NCI-H1092 (cell line): ENCODE data around the gene NKD1.

Experiments used
- DNase-seq: peaks from one replicate; lab custom pipeline; 2025; lab: John Stamatoyannopoulos, UW

The NKD1 gene

DNA sequence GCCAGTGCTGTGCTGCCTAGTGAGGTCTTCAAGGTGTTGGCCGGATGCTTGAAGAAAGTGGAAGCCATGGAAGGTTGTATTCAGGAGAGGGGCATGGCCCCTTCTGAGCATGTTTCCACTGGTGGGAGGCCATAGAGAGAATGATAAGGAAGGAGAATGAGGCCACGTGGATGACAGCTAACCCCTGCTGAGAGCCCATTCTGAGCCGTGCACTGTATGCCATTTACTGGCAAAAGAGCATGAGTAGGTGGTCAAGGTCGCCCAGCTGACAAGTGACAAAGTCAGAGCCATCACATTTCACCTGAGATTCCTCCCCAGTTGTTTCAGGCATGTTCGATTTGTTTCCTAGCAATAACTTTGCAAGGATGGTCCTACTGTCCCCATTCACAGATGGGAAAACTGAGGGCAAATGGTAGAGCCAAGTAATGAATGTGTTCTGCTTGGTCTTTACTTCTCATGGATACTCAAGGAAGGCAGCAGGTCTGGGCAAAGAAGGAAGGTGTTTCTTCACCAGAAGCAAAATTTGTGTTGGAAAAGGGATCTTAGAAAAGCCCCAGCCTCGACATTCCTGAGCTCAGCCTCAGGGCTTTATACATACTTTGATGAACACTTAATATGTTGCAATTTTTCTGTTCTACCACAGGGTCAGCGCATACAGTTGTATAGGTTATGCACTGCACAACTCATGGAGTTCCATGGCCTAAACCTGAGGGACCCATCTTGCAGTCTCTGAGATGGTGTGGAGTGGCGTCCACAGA is 10.5 kb upstream of the NKD1 start:
- no peak for DNase-seq

DNA sequence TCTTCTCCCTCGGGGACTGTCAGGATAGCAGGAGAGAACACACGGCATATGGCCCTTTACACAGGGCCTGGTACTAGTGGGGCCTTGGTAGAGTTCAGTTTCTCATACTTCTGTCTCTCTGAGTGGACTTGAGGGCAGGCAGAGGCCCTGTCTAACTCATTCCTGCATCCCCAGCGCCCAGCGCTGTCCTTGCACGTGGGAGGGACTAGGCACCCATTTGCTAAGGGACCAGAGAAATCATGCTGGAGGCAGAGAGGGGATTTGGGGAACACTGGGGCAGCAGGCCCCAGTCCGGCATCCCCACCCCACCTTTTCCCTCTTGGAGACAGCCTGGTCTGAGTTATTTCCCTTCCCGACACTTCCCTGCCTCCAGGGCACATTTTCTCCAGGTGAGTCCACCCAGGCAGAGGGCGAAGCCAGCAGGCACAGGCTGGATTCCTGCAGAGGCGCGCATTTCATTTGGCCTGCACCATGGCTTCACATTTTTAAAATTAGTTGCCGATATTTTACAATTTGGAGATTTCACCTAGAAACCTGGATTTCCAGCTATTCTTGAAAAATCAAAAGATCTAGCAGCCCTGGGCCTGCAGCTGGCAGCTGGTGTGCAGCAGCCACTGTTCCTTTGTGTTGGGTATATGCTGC is 9.7 kb upstream of the NKD1 start:
- DNase-seq: no peak

DNA sequence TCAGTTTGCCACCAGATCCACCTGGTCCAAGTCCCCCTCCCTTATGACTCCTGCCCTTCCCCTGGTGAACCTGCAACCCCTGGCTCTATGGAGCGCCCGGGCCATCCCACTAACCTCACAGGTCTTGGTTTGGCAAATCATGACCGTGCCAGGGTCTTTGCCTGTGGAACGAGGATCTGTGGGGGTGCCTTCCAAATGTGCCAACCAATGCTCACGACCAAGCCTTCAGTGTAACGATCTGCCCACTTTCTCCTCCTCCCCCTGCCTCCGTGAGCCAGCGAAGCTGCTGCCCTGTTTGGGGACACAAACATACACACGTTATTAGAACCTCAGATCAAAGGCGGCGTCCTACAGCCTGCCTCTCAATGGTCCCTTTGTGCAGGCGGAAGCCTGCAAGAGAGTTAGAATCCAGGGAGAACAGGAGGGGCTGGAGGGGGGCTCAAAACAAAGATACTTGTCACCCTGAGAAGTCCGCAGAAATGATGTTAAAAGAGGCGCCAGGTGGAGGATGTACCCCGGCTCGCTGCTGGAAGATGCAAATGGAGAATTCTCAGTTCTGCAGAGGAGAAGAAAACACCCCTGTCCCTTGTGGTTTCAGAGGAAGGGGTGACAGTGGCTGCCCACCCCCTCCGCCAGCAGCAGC is 9.0 kb upstream of the NKD1 start:
- no peak for DNase-seq

DNA sequence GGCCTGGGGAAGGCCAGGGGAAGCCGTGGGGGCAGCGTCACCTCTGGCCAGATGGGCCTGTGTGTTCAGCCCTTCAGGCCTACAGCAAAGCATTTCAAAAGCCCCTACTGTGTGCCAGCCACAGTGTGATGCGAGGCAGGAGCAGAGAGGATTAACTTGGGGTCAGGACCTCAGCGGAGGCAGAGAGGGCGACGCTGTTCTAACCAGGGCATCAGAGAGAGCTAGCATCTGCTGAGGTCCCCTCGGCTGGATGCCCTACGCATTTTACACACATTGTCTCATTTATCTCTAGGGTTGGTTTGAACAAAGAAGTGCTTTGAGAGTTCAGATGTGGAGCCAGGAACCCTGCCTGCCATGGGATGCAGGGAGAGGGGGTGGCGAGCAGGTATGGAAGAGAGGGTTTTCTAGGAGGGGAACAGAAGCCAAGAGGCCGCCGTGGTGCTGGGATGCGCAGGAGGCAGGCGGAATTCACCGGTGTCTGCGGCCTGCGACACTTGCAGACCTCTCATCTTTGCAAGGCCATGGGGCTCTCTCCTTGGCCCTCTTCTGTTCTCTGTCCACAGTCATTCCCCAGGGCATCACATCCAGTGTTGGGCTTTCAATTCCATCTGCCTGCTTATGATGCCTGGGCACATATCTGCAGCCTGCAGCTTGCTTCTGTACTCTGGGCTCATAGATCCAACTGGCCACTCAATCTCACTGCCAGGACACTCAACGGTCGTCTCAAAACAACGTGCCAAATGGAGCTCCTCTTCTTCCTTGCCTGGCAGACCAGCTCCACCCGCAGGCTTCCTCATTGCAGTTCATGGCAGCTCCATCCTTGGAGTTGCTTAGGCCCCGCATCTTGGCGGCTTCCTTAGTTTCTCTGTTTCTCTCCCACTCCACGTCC is 8.1 kb upstream of the NKD1 start:
- no peak for DNase-seq

DNA sequence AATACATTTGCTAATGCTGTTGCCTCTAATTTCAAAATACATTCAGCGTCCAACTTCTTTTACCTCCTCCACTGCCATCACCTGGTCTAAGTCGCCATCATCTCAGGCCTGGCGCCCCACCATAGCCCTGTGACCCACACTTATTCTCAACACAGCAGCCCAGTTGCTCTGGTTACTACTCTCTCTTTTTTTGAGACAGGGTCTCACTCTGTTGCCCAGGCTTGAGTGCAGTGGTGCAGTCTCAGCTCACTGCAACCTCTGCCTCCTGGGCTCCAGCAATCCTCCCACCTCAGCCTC is 7.5 kb upstream of the NKD1 start:
- DNase-seq: no peak

DNA sequence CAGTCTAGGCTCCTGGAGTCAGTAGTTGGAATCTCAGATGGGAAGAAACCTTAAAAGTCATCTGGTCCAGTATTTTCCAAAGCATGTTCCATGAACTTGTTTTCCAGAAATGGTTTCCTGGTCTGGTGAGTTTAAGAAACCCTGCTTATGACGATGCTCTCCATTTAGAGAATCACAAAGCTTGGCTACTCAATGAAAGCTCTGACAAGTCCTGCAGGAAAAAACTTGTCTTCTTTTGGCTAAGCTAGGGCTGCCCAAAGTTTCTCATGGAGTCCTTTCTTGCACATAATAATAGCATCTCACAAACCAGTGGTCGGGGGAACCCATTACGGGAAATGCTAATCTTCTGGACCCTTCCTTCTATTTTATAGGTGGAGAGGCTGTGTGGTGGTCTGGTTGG is 5.5 kb upstream of the NKD1 start:
- DNase-seq: no peak

DNA sequence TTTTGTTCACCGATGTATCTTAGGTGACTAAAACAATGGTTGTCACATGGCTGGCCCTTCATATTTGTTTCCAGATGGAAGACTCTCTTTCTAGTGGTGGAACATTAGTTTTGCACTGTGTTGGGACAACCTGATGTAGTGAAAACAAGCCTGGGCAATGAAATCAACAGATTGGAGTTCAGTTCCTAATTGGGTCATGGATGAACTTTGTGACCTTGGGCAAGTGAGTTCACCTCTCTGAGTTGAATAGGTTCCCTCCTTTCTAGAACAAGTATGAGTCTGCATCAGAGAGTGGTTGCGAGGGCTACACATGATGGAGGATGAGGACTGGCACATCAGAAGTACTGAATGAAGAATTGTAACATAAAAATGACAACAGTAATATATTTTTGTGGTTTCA is 2.1 kb upstream of the NKD1 start:
- no peak for DNase-seq

DNA sequence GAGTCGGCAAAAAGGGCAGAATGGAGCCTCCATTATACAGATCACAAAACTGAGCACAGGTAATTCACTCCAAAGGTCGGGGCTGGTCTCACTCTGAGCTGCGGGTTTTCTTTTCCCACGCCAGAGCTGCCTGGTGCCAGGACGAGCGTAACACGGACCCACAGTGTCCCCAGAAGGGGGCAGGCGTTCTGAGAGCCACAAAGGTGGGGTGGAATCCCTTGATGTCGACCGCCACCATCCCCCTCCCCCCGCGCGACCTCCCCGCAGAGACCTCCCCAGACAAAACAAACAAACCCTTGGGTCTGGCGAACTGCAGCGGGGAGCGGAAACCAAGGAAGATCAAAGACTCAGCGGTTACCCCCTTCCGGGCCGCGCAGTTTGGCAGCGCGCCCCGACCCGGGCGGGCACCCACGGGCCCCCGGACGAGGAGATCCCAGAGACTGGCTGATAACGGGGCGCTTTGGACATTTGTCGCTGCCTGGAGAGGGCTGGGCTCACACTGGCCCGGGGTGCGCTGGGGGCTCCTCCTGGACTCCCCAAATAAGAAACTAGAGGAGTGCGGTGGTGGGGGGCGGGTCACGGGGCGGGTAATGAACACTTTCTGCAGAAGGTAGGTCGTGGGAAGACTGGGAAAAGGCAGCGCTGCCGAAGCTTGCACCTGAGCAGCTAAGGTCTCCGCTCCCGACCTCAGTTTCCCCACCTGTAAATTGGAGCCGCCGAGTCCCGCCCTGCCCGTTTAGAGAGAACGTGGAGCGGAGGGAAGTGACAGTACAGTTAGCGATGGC is 664 bp upstream of the NKD1 start:
- DNase-seq: no peak

DNA sequence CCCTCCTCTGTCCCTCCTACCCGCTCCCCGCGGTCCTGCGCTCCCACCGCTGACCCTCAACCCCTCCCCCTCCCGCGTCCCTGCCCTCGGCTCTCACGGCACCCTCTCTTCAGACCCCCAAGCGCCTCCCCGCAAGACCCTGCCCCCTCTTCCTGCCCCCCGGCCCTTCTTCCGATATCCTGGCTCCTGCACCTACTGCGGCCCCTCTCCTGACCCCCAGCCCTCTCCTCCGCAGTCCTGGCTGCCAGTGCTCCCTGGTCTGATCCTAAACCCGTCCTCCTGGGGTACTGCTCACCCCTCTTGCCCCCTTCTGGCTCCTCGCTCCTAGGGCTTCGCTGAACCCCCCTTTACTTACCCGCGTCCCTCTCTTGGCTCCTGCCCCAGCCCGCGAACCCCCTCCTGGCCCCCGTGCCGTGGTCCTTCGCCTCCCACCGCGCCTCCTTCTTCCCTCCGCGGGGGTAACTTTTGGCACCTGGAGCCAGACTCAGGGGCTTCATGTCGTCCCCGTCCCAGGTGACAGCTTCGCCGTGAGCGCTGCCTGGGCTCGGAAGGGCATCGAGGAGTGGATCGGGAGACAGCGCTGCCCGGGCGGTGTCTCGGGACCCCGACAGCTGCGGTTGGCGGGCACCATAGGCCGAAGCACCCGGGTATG is 839 bp downstream of the NKD1 start:
- DNase-seq: no peak

DNA sequence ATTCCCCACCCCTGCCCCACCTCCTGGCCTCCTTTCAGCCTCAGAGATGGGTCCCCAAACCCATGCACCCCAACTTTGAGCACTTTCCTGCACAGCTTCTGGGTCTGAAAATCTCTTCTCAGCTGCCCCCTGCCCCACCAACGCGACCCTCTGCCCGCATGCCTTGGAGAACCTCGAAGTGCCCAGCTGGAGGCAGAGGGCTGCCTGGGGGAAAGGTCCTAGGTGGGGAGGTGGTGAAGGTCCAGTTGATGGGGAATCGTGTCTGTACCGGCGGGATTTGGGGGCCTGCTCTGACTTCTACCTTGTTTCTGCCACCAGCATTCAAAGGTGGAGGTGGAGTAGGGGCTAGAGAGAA is 1.3 kb downstream of the NKD1 start:
- no peak for DNase-seq

DNA sequence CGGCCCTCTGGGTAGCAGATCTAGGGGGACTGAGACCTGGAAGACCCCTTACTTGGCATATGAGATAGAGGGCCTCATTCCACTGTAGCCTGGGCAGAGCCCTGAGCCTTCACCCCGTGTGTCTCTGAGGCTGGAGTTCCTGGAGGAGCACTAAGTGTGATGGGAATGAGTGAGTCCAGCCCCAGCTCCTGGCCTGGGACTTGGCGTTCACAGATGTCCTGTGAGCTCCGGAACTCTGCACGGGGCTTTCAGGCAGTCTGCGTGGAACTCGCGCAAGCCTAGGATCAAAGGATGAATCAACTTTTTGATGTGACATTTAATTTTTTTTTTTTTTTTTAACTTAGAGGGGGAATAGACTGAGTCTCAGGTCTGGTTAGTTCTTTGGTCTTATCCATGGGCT is 1.8 kb downstream of the NKD1 start:
- no peak for DNase-seq

DNA sequence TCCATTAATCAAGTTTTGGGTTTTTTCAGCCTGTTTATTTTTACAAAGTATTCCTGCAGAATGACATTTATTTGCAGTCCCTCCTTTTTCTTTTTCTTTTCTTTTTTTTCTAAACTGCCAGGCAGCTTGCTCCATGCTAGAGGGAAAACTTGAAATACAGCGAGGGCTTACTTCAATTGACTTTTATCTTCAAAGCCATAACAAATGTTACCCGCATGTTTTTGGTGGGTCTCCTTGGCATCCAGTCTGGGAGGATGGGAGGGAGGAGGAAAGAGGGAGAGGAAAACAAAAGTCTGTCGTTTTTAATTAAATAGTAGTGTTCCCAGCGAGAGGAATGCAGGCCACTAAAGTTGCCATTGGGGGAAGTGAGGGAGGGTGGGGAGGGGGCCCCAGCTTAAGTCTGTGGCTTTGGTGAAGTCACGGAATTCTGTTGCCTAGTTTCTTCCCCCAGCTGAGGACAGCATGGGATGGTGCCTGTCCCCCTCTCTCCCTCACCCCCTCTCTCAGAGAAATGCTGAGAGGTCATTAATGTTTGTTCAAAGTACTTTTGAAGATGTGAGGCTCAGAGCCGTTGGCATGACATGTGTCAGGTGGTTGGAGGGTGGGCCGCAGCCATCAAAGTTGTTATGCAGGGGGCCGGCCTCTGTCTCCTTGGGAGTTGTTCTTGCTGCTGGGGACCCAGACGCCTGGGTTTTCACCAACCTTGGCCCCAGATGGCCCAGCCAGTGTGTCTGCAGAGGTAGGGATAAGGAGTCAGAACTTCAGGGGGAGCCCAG is 2.9 kb downstream of the NKD1 start:
- DNase-seq: no peak

DNA sequence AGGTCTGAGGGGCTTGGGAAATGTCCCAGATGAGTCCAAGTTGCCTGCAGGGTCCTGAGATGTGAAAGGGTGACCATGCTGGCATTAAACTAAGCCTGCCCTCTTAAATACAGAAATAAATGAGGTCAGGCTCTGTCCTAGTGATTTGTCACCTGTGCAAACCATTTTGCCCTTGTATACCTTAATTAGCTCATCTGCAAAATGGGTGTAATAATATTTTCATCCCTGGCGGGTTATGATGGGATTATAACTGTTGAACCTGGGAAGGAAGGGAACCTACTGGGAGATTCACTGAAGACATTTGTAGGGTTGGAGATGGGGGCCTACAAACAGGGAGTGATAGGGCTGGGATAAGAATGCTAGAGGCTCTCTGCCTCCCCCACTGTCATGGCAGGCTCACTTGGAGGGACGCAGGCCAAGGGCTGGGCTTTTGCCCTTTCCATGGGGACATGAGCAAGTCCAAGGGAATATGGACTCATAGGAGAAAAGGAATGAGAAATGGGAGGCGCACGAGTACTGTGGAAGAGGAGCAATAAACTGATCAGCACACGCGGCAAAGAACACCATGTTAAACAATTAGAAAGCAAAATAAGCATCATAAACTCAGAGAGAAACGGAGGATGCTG is 4.4 kb downstream of the NKD1 start:
- DNase-seq: no peak

DNA sequence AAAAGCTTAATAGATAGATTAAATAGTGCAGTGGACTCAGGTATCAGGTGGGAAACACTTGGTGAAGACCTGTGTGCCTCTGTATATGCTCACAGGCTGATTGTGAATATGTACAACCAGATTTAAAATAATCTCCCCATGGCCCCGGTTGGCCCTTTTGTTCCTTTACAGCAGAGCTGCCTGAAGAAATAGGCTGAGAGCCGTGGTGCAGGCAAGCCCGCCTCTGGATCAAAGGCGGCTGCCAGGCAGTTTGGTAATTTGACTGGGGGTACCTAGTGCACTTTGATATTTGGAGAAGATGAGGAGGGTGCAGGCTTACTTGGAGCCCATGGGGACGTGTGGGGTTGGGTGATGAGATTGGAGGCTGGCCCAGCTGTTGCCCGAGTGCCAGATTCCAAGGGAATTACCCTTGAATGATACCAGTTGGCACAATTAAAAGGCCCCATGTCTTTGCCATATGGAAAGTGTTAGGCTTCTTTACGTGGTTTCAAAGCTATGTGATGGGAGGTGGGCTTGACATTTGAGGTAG is 5.0 kb downstream of the NKD1 start:
- DNase-seq: no peak

DNA sequence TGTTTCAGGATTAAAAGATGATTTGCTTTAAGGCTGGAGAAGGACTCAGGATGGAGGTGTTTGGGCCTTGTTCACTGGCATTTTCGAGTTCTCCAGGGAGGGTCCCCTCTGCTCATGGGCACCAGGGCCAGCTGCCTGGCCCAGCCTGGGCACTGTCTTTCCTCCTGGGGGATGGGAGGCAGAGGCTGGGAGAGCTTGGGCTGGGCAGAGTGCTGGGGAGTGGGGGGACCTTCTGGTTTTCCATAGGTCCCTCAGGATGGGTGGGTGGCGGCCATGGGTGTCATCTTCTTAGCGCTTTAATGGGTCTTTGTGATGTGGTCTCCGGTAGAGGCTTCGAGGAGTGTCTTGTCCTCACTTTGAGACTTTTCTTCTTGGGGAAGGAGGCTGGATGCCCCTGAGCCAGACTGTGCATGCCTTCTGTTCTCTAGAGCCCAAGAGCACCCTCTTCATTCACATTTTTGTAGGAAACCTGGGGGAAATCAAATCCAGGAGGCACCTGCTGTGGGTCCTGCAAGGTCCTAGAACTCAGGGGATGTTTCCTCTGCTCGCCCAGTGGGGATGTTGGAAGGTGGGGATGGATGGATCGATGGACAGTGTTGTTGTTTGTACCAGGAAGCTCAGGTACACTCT is 5.7 kb downstream of the NKD1 start:
- DNase-seq: no peak

DNA sequence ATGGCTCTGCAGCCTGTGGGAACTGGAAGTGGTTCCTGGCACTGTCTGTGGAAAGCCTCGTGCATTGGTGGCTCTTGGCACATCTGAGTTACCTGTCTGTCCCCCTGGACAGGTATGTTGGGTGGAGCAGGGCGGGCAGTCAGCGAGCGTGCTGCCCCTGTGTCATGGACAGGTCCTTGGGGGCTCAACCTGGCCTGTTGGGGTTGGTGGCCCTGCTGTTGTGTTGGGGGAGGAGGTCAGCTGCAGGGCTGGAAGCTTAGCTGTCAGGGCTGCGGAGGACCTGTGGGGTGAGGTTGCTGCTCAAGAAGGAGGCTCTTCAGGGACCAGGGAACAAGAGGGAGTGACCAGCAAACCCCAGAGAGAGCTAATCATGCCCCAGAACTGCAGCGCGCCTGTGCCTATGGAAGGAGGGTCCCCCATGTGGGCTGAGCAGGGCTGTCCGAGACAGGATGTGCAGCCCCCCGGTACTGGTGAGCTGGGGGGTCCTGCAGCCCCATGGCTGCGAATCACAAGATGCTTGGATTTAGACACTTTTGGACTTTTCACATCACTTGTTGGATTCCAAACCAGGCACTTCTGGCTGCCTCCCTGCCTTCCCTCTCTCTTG is 7.2 kb downstream of the NKD1 start:
- DNase-seq: no peak

DNA sequence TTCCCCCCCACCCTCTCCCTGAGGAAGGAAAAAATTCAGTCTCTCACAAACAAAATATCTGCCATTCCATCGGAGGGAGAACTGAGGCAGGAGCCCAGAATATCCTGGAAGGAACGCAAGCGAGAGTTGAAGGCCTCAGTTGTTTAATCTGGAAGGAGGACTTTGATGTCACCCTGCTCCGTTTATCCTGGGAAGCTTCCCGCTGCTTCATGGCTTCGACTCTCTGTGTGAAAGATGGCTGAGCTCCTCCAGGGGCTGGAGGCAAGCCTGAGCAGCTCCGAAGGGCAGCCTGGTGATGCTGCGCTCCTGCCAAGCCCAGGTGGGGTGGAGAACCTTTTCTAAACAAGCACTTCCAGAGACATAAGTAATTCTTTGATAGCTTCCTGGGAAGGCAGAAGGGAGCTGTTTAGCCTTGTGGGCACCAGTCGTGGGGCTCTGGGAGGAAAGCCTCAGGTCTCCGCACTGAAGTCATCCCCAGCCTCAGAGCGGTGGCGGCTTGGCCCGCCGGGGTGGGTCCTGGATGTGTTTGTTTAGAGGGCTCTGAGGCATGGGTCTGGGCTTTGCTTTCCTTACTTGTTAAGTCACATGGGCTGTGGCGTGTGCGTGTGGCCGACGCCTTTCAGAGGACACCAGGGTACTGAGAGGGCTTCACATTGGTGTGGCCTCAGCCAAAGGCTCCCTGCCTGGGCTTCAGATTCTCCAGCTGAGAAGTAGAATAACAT is 7.9 kb downstream of the NKD1 start:
- DNase-seq: no peak

DNA sequence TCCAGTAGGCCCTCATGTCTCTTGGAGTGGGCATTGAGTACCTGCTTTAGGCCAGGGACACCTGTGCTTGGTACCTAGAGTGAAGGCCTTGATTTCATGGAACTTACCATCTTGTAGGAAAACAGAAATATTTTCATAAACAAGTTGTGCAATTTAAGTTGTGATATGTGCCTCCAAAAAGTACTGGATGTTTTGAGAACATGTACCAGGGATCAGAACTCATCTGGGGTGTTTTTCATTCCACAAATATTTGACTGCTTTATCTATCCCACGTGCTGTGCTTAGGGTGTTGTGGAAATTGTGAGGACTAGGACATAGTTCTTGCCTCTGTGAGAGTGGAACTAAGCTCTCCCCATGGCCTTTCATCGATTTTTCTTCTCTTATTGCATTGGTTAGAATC is 8.8 kb downstream of the NKD1 start:
- no peak for DNase-seq
